AG09309 (cell line): Measurements from ENCODE around the gene ARHGEF11.

Source experiments
- DNase-seq: peaks from one replicate; pipeline ENCODE4 v3.0.0-alpha.2; 2010; ENCODE audit warnings: low read depth
- H3K4me3 ChIP-seq: 2 replicates; pipeline ENCODE4 v1.5.1; 2011; ENCODE audit warnings: mild to moderate bottlenecking, low read depth, low read length, moderate library complexity; ENCODE audit not compliant: control insufficient read depth
- TF ChIP-seq, protein P1 (sequence below): IDR thresholded peaks from 2 replicates; pipeline ENCODE4 v1.5.1; 2011; ENCODE audit warnings: mild to moderate bottlenecking, low read depth, low read length, inconsistent platforms; ENCODE audit not compliant: insufficient read depth, control insufficient read depth; ENCODE audit errors: missing control alignments

The ARHGEF11 gene

DNA sequence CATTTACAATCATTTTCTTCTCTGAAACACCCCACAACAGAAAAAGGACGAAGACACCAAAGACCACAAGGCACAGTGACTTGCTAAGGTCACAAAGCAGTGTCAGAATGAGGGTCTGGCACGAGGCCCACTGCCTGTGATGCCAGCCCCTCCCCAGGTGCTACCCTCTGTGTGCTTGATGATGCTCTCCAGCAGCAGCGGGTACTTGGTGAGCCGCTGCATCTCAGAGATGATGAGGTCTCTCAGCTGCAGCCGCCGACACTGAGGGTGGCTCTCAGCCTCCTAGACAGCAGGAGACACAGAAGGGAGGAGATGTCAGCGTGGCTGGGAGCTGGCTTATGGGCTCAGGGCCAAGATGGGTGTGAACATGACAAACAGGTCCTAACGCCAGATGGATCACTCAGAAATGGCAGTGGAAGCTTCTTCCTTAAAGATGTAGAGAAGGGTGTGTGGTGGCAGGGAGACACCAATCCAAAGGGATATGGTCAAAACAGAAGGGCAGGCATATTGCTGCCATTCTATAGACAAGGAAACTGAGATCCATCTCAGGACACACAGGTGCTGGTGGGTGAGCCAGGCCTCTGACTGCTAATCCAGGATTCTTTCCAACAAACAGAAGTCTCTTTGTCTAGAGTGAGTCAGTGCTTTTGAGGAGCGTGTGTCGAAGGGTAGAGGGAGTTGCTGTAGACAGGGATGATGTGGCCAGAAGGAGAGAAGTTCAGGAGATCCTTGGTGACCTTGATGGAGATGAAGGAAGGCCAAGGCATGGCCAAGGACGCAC is 99.5 kb downstream of the ARHGEF11 start:
- DNase-seq = no peak
- TF ChIP-seq, protein P1, sequence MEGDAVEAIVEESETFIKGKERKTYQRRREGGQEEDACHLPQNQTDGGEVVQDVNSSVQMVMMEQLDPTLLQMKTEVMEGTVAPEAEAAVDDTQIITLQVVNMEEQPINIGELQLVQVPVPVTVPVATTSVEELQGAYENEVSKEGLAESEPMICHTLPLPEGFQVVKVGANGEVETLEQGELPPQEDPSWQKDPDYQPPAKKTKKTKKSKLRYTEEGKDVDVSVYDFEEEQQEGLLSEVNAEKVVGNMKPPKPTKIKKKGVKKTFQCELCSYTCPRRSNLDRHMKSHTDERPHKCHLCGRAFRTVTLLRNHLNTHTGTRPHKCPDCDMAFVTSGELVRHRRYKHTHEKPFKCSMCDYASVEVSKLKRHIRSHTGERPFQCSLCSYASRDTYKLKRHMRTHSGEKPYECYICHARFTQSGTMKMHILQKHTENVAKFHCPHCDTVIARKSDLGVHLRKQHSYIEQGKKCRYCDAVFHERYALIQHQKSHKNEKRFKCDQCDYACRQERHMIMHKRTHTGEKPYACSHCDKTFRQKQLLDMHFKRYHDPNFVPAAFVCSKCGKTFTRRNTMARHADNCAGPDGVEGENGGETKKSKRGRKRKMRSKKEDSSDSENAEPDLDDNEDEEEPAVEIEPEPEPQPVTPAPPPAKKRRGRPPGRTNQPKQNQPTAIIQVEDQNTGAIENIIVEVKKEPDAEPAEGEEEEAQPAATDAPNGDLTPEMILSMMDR = no peak
- H3K4me3 ChIP-seq = no peak overlapping the region

DNA sequence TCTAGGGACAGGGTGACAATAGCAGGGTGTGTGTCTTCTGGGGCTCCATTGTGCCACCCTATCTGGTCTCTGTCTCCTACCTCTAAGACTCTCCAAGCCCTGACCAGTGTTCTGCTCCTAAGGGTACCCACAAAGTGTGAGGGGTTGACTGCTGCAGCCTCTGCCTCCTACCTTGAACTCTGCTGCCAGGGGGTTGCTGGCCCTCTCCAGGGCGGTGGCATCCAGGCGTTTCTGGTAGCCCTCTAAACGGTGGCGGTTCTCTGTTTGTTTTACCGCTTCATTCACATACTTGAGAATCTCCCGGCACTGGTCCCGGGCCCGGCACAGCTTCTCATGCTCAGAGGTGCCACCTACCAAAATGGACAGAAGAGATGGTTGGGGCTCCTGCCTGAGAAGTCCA is 100.7 kb downstream of the ARHGEF11 start:
- no peak overlapping the region for H3K4me3 ChIP-seq
- TF ChIP-seq, protein P1 = no peak
- no peak for DNase-seq

DNA sequence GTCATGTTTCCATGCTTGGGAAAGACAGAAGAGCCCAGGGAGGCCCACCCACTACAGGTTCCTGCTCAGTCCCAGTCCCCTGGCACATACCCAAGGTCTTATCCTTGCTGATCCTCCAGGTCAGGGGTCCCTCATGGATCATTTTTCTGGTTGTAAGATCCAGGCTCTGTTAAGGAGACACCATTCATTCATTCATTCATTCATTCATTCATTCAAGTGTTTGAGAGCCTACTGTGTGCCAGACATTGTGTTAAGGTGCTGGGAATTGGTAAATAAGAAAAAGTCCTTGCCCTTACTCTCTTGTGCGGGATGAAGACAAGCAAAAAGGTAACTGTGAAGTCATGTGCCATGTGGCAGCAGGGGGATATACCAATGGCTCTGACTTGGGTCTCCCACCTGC is 101.3 kb downstream of the ARHGEF11 start:
- TF ChIP-seq, protein P1 = no peak
- no peak overlapping the region for H3K4me3 ChIP-seq
- no peak for DNase-seq

DNA sequence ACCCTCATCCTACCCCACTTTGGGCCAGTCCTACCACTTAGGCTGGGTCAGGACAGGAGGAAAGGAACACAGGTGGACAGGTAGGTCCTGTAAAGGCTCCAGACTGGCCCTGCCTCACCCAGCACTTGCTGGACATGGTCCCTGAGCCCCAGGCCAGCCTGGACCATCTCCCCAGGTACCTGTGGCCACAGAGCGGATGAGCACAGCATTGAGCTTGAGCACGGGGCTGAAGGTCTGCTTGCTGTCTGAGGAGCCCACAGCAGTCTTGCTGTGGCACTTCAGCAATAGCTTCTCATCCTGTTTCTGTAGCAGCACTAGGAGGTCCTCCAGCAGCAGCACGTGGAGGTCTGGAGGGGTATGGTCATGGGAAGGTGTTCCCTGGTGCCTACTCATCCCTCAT is 101.8 kb downstream of the ARHGEF11 start:
- no peak for DNase-seq
- TF ChIP-seq, protein P1 = no peak
- no peak overlapping the region for H3K4me3 ChIP-seq

DNA sequence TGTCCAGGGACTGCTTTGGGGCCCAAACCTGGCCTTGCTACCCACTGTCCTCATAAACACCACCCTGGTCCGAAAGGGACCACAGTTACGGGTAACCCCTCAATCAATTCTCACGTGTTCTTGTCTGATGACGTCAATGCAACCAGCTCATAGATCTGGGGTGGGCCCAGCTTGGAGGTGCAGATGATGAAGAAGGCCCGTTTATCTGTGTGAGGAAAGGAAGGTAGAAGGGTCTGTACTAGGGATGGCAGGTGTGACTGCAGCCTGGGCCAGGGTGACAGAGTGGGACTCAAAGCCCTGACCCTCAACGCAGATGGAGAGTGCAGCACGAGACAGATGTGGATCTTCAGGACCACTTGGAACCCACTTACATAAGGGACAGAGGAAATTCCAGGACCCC is 103.0 kb downstream of the ARHGEF11 start:
- TF ChIP-seq, protein P1 = no peak
- H3K4me3 ChIP-seq = no peak overlapping the region
- no peak for DNase-seq

DNA sequence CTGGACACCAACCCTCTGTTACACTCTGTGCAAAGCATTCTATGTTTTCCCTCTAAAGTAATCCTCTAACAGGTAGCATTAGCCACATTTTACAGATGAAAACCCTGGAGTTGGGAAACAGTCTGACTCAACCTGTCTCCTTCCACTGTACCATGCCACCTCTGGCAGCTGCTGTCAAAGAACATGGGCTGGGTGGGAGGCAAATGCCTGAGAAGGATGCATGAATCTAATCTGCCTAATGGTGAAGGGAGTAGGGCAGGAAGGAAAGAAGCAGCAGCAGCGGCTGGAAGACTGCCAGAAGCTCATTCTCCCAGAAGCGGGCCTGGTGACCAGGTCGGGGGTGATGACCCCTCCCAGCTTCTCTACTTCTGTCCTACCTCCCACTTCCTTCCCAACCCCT is 103.4 kb downstream of the ARHGEF11 start:
- H3K4me3 ChIP-seq = no peak overlapping the region
- TF ChIP-seq, protein P1 = no peak
- DNase-seq = no peak

DNA sequence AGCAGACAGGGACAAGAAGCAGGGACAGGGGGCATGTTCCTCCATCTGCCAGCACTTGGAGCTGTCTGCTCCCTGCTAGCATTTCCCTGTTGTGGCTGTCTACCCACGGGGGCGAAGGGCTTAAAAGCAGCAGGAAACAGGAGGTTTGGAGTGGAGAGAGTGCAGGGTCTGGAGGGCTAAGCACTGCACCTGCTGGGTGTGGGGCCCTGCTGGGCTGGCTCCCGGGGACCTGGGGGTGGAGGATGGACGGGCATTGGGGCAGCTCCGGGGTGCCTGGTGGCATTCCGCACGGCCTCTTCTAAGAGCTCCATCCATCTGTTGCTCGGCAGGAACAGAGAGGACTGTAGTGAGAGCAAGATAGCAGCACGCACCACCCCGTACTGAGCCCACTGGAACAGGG is 103.9 kb downstream of the ARHGEF11 start:
- no peak for DNase-seq
- TF ChIP-seq, protein P1 = no peak
- H3K4me3 ChIP-seq = no peak overlapping the region
